LHCN-M2 (cell line): ENCODE measurements around the gene MED12L. TPM values are rescaled to one million over a fixed set of nuclear protein-coding genes. Genes with fewer than 3 reads are reported as not detected.

Experiments used
- total RNA-seq: library from RNA; depleted of rRNA; stranded (reverse); fragments of >200 nt; gene quantifications from 2 replicates; pipeline ENCODE4 v1.2.3, GENCODE V29; 2014; rRNA removed

The MED12L gene
- total RNA-seq, 1 experiment from 2014 or later = not detected

Other genes with a start within 250 kb of the MED12L start
- gene MINDY4B, start 180.2 kb upstream of the MED12L start, total RNA-seq = not detected in 2 replicates
- gene CLRN1, start 112.9 kb upstream of the MED12L start, total RNA-seq = not detected in 2 replicates
- gene GPR171, start 117.6 kb downstream of the MED12L start, total RNA-seq = not detected in 2 replicates
- gene P2RY14, start 192.9 kb downstream of the MED12L start, total RNA-seq = 0.19 TPM in 1 of 2 replicates, not detected in the other
- not detected in 2 replicates for gene GPR87, start 231.2 kb downstream of the MED12L start, total RNA-seq
- not detected in 2 replicates for gene P2RY13, start 243.9 kb downstream of the MED12L start, total RNA-seq